Stimulated activated CD8-positive, alpha-beta memory T cell treated with anti-CD3 and anti-CD28 coated beads, Interleukin-15, amount 100 ng/mL, for 24 hours (primary cell): ENCODE data around the gene ZBTB18.
A peak's percentile ranks its signal among the peaks of the same experiment; 100 is the strongest.
"Not testable (repeated sequence)": the region's sequence is repeated elsewhere in the genome, so short reads cannot be mapped to it uniquely, and the experiment has no call there.

ENCODE experiments used
- DNase-seq: peaks from one replicate; pipeline ENCODE4 v3.0.0-alpha.2; 2020; ENCODE audit warnings: low read depth

ZBTB18 gene

DNA sequence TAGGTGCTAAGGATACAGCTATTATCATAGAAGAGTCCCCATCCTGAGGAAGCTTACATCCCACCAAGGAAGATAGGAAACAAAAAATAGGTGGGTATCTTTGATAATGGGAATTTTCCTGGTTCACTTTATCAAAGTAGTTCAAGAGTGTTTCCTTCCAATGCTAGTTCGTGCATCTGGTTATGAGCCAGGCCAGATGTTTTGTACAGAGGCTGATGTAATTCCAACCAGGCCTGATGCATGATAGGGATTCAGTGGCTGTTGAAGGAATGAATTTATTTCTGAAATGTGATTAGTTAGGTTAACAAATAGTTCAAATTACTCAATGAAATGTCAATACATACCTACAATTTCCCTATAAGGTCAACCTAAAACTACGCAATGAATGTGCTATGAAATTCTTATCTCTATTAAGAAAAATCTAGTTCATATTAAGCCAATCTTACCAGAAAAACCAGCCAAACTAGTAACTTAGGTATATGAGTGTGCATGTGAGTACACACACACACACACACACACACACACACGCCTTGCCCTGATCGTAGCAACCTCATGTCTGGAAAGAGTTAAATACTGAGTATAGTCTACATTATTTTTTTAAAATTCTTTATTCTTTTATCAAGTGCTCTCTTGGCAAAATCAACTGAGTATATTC lies 9.5 kb upstream of the ZBTB18 start:
- DNase-seq: no peak

DNA sequence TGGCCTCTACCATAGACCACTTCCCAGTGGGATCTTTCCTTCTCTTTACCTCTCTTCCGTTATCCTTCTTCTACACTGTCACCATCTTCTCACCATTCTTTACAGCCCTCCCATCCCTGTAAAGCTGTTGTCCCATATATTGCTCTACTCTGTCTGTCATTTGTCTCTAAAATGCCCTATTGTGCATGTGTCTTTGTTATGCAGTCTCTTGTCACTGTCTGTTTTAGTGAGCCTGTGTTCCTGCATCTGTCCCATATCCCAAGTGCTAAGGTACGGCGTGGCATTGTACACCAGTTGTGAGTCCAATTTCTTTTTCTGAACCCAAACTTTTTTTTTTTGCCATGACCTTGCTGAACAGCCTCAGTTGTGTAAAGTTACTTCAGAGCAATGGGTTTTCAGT lies 8.8 kb upstream of the ZBTB18 start:
- DNase-seq: no peak

DNA sequence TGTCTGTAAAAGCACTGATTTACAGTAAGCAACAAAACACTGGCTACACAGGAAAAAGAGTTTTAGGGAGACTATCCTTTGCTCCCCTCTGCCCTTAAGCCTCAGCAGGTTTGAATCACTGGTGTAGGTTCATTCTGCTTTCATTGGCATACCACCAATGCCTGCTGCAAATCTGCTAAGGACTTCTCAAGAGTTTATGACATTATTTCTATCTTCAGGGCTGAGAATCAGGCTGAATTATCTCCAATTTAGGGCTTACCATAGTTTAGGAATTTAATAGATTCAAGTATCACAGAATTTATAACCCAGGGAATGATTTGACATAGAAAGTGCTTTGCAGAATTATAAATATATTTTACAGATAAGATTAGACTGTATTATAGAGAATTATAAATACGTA lies 6.7 kb upstream of the ZBTB18 start:
- DNase-seq: no peak

DNA sequence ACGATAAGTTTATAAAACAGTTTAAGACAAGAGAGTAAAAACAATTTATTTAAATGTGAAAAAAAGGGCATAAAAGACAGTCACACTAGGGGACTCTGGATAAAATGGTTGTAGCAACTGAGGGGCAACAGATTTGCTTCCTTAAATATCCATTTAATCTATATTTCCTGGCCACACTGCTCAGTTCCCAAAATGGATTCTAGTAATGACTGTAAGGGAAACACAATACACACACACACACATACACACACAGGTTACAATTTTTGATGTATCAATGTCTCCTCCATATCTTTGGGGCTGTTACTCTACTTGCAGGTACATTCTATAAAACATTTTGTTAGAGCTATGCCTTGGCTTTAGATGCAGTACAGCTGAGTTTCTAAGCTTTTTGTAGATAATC lies 4.8 kb upstream of the ZBTB18 start:
- DNase-seq: not testable (repeated sequence)

DNA sequence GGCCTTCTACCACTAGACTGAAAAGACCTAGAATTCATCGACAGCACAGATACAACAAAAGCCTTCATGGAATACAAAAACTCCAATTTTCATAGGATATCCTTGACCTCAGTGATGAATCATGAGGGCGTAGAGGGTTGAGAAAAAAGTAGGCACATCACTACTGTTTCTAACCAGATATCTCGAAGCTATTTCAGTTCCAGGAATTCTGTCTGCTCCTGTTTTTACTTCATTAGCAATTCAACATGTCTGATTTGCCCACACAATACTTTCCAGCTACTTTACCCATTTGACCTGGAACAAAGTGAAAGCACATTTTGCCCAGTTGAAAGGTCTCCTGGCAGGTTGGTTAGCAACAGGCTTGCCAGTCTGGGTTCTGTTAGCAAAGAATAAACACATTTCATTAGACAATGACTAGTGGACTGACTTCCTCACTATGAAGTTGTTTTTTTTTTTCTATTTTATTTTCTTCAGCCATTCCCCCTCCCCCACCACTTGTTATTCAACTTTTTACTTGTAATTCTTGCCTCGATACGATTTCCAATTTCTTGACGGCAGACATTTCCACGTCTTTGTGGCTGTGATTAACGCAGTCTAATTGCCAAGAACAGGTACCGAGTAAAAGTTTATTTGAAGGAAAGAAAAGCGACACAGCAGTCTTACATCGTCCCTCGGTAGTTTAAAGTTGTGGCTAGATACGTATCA lies 4.0 kb upstream of the ZBTB18 start:
- no peak for DNase-seq

DNA sequence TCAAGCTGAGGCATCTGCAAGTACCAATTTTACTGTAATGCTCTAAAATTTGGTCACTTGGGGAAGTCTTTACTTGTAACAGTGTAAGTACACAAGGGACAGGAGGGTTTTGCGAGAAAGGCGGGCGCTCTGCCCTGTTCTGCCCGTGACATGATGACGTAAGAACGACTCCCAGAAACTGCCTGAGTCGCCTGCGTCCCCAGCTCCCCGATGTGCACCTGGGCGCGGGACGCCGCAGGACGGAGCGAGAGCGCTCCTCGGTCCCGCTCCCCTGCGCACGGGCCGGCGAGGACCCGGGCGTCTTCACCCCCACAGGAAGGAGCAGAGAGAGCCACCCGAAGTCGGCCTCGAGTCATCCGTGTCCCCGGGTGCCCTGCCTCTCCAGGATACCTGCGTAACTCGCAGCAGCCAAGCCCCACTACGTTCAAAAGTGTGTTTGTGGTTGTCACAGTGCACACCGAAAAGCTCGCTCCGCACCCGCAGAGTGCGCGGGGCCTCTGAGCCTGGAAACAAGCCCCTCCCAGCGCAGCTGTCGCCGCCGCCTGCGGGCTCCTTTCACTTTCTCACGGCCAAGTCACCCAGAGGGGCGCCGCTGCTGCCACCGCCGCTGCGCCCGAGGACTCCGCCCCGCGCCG lies 3.3 kb upstream of the ZBTB18 start:
- DNase-seq: peak; percentile 79

DNA sequence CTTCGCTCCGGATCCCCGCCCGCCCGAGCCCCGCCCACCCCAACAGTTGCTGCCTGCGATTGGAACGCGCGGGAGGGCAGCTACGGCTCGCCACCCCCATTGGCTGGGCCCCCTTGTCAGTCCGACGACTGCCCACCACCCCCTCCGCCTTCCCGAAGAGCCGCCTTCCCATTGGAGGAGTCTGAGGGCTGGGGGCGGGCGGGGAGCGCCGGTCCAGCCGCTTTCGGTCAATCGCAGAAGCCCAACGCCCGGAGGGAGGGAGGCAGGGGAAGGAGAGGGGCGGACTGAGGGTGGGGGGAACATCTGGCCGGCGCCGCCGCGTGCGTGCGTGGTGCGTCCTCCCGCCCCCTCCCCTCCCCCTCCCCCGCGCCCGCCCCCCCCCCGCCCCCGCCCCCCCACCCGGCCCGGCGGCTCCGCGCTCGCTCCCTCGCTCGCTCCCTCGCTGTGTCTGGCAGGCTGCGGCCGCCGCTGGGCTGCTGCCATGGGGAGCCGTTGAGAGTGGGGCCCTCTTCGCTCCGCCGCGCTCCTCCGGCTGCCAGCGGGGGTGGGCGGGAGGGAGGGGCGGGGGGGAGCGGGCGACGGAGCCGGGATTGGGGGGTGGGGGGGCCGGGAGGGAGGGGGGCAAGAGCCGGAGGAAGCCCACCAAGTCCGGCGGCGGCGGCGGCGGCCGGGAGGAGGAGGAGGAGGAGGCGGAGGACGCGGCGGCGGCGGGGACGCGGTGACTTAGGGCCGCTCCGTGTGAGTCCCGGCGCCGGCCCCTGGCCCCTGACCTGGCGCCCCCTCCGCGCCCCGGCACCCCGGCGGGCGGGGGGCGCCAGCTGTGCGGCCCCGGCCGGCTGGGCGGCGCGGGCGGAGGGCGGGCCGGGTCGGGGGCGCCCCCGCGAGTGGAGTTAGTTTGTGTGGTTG lies 2.6 kb upstream of the ZBTB18 start:
- DNase-seq: no peak

DNA sequence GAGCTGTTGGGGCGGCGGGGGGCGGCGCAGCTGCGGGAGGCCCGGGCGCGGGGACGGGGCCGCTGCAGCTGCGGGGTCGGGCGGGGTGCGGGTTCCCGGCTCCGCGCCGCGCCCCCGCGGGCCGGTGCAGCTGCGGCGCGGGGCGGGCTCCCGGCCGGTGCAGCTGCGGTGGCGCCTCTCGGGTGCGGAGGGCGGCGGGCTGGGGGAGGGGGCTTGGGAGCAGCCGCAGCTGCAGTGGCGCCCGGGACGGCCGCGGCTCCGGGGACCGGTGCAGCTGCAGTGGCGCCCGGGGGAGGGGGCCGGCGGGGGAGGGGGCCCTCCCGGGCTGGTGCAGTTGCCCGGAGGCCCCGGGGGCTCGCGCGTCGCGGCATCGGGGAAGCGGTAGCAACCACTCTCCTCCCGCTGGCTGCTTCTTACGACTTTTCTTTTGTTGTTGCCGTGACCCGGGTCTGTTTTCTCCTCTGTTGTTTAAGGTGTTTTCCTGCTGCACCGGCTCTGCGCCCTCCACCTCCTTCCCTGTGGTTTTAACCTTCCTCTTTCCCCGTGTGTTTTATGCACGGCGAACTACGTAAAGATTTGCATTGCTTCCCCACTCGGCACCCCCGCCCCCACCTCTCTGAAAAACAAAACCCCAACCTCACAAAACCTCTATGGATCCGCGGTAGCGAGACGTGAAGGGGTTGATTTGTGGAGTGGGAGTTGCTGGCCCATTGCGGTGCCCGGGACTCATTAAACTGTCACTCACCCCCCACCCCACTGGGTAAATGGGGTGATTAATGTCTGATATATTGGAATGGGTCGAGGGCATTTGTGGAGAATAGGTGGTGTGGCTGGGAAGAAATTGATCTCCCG lies 1.7 kb upstream of the ZBTB18 start:
- no peak for DNase-seq

DNA sequence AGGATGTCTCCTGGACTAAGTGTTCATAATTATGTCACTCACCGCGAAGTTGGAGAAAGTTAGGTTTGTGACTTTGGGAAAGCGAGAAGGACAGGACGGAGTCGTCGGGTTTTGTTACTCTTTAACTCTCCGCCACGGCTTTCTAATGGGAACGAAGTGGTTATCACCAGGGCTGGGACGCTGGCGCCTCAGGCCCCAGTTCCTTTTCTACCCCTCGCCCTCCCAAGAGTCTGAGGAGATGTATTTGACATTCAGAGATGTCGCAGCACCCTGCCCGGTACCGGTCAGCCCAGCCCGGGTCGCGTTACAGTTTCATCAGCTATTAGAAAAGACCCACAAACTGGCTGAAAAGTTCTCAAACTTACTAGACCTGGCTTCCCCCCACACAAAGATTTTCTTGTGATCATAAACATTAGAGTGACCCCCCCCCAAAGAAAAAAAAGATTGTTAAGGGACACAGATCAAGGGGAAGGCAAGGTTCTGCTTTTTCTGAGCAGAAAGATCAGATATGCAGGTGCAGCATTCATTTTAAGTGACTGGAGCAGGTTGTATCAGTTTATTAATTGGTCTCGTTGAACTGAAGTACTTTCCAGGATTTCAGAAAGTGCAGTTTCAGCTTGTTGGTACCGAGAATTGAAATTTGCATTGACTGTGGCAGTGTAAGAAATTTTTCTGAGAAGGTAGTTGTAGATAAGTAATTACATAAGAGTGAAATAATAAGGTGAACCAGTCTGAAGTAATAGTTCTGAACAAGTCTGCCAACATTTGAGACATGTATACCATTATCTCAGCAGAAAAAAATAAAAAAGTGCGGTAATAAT lies 859 bp upstream of the ZBTB18 start:
- DNase-seq: no peak

DNA sequence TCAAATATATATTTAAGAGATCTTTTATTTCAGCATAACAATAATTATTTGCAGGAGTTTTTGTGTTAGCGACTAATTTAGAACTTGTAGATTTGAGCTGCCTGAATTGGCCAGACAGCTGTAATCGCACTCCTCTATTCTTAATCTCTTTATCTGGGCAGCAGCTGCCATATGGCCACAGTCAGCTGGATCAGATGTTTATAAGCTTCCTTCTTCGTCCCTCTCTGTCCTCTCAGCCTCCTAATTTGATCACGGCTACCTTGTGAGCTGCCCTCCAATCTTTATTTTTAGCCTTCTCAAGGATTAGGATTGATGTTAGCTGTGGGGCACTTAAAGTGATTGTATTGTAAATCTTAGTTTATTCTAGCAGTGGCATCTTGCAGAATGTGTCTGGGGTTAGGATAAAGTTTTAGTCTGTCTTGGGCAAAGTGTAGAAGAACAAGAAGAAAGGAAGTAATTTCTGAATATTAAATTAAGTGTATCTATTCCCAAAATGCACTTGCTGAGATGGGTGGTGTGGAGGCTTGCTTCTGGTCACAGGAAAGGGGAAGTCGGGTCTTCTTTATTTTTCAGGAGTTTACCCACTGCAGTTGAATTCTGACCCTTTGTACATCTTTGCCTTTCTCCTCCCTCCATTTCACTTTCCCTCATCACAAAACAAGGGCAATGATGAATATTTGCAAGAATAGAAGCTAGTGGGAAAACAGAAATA lies 1.1 kb downstream of the ZBTB18 start:
- no peak for DNase-seq

DNA sequence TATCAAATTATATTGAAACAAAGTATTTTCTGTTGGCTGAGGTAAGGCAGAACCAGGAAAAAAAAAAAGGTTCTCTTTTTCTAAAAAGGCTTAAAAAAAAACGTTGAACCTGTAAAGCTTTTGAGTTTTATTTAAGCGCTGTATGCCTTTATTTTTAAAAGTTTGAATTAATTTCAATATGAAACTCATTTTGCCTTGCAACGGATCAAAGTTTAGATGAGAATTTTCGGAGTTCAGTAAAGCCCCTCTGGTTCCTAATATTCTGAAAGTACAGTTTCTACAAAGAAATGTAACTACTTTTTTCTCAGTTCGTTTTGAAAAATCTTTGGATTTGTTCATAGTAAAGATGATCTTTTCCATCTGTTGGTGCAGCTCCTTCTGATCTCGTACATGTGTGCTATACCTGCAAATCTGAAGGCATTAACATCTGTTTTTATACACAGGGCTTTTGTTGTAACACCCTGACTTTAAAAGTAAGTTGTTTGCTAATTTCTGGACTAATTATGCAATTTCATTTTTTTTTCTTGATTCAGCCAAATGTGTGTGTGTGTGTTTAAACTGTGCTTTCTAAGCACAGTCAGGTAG lies 1.7 kb downstream of the ZBTB18 start:
- no peak for DNase-seq

DNA sequence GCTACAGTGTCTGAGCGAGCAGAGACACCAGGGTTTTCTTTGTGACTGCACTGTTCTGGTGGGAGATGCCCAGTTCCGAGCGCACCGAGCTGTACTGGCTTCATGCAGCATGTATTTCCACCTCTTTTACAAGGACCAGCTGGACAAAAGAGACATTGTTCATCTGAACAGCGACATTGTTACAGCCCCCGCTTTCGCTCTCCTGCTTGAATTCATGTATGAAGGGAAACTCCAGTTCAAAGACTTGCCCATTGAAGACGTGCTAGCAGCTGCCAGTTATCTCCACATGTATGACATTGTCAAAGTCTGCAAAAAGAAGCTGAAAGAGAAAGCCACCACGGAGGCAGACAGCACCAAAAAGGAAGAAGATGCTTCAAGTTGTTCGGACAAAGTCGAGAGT lies 2.7 kb downstream of the ZBTB18 start:
- no peak for DNase-seq

DNA sequence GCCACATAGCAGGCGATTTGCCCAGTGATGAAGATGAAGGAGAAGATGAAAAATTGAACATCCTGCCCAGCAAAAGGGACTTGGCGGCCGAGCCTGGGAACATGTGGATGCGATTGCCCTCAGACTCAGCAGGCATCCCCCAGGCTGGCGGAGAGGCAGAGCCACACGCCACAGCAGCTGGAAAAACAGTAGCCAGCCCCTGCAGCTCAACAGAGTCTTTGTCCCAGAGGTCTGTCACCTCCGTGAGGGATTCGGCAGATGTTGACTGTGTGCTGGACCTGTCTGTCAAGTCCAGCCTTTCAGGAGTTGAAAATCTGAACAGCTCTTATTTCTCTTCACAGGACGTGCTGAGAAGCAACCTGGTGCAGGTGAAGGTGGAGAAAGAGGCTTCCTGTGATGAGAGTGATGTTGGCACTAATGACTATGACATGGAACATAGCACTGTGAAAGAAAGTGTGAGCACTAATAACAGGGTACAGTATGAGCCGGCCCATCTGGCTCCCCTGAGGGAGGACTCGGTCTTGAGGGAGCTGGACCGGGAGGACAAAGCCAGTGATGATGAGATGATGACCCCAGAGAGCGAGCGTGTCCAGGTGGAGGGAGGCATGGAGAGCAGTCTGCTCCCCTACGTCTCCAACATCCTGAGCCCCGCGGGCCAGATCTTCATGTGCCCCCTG lies 3.3 kb downstream of the ZBTB18 start:
- no peak for DNase-seq

DNA sequence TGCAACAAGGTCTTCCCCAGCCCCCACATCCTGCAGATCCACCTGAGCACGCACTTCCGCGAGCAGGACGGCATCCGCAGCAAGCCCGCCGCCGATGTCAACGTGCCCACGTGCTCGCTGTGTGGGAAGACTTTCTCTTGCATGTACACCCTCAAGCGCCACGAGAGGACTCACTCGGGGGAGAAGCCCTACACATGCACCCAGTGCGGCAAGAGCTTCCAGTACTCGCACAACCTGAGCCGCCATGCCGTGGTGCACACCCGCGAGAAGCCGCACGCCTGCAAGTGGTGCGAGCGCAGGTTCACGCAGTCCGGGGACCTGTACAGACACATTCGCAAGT lies 3.8 kb downstream of the ZBTB18 start:
- no peak for DNase-seq

DNA sequence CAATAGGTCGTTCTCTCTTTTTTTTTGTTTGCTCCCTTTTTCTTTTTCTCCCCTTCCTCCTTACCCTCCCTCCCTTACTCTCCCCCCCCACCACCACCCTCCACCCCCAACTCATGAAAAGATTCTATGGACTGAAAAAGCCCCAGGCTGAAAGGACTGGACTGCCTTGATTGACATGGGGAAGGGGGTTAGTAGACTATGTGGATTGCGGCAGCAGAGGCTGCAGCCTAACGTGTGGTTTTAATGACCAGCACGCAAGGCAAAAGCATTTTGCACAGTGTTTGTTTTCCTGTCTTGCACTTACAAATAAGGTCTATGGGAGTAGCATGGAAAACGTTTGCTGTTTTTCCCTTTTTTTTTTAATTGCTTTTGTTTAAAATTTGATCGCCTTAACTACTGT lies 5.5 kb downstream of the ZBTB18 start:
- no peak for DNase-seq

DNA sequence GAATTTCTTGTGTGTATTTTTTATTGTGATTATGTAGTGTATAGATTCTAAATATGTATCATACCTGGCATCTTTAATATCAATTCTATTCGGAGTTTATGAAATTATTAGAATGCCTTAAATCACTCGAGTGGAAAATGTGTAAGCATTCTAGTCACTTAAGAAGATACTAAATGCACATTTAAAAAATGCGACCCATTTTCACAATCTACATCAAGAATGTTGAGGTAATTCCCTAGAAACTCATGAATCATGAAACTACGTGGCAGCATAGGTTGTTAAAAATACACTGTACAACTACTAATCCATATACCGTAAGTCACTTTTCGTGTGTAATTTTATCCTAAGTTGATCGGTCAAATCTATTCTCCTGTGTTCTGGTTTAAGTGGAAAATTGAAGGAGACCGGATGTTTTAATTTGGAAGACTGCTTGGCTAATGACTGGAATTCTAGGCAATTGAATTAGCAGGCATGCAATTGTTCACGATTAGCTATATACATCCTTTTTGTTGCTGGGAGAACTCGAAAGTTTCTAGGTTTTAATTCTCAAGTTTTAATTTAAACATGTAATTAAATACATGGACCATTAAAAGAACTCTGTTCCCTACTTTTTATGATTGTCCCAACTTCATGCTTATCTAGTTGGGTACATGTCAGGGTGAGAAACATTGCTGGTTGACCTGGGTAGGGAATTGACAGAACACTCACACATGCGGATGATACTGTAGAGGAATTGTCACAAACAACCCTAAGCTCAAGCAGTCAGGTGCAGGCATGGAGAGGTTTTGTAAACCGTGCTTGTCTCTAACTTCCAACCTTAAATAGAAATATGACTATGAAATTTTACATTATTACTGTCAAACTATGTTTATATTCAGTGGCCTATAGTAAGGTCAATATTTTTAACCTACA lies 6.6 kb downstream of the ZBTB18 start:
- no peak for DNase-seq

DNA sequence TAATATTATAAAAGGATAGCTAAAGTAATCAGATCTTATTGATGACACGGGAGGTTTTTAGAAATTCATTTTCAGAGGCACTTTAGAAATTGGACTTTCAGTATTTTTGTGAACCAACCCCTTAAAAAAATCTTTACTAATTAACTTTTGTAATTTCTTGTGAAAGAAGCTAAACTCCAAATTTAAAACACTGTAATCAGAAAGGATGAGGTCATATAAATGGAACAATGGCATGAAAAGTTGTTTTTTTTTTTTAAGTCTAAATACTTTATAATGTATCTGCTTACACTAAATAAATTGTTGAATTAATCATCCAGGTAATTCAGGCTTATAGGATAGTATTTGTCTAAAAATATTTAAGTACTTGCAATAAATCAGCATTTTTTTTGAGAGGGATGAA lies 9.0 kb downstream of the ZBTB18 start:
- DNase-seq: no peak

DNA sequence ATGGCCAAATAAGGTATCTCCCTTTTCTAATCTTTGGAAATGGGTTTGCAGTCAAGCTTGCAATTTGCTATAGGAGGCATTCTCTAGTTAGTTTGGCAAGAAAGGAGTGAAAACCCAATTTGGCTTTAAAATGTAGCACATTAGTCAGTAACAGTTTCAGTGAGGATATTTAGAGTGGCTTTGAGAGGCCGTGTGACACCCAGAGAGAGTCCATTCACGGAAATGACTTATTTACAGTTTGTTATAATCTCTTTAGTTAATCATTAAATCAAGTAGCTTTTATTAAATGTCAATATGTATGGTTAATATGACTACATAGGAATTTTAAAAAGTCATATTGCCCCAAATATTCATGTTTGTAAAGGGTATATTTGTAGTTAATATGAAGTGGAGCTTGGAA lies 9.6 kb downstream of the ZBTB18 start:
- no peak for DNase-seq
